Measurements from ENCODE around the gene ENAH.
A peak's percentile ranks its signal among the peaks of the same experiment; 100 is the strongest.

Gene ENAH

GRCh38 chr1:225467193-225468020 lies 185.5 kb downstream of the ENAH start:
- Histone ChIP-seq H3K27ac (ENCODE audit: low read length) (peak overlapping the region; percentile 84), H3K4me3 (ENCODE audit: low read depth in 1 of 2, low read length in 2 of 2) (peak overlapping the region; percentile 43 to 53), H3K36me3 (ENCODE audit: control insufficient read depth in 1 of 2, insufficient read depth in 2 of 2, low read length in 2 of 2) (no peaks in the 10 kb centered on the region), H3K9me3 (ENCODE audit: control insufficient read depth in 1 of 2, low read length in 2 of 2) (no peaks in the 10 kb centered on the region), H3K4me1 (ENCODE audit: control insufficient read depth in 1 of 2, insufficient read depth in 2 of 2, low read length in 2 of 2) (peaks cover 8 to 27% of the 10 kb centered on the region in 2 donors), H3K27me3 (ENCODE audit: low read depth, low read length) (no peaks in the 10 kb centered on the region)

GRCh38 chr1:225466848-225467192 lies 186.1 kb downstream of the ENAH start:
- H3K4me3 ChIP-seq (ENCODE audit: low read depth in 1 of 2, low read length in 2 of 2) = no peak overlapping the region
- H3K27ac ChIP-seq (ENCODE audit: low read length) = peak overlapping the region; percentile 84

GRCh38 chr1:225465793-225466517 lies 187.0 kb downstream of the ENAH start:
- no peaks in the 10 kb centered on the region for H3K9me3 ChIP-seq (ENCODE audit: control insufficient read depth in 1 of 2, low read length in 2 of 2)
- peak overlapping the region; percentile 39 for H3K27ac ChIP-seq (ENCODE audit: low read length)
- H3K4me3 ChIP-seq (ENCODE audit: low read depth in 1 of 2, low read length in 2 of 2) = no peak overlapping the region
- H3K27me3 ChIP-seq (ENCODE audit: low read depth, low read length) = no peaks in the 10 kb centered on the region
- no peaks in the 10 kb centered on the region for H3K36me3 ChIP-seq (ENCODE audit: control insufficient read depth in 1 of 2, insufficient read depth in 2 of 2, low read length in 2 of 2)
- H3K4me1 ChIP-seq (ENCODE audit: control insufficient read depth in 1 of 2, insufficient read depth in 2 of 2, low read length in 2 of 2) = peaks cover 8 to 42% of the 10 kb centered on the region in 2 donors

More at GRCh38 chr1:225466848-225467192, 186.1 kb downstream of the ENAH start:
- H3K4me1 ChIP-seq (ENCODE audit: control insufficient read depth in 1 of 2, insufficient read depth in 2 of 2, low read length in 2 of 2) = peaks cover 8 to 33% of the 10 kb centered on the region in 2 donors
- no peaks in the 10 kb centered on the region for H3K9me3 ChIP-seq (ENCODE audit: control insufficient read depth in 1 of 2, low read length in 2 of 2)
- H3K36me3 ChIP-seq (ENCODE audit: control insufficient read depth in 1 of 2, insufficient read depth in 2 of 2, low read length in 2 of 2) = no peaks in the 10 kb centered on the region
- no peaks in the 10 kb centered on the region for H3K27me3 ChIP-seq (ENCODE audit: low read depth, low read length)

GRCh38 chr1:225464851-225465792 lies 187.8 kb downstream of the ENAH start:
- peak overlapping the region; percentile 39 for H3K27ac ChIP-seq (ENCODE audit: low read length)
- H3K4me1 ChIP-seq (ENCODE audit: control insufficient read depth in 1 of 2, insufficient read depth in 2 of 2, low read length in 2 of 2) = peaks cover 8 to 50% of the 10 kb centered on the region in 2 donors
- H3K9me3 ChIP-seq (ENCODE audit: control insufficient read depth in 1 of 2, low read length in 2 of 2) = no peaks in the 10 kb centered on the region
- H3K4me3 ChIP-seq (ENCODE audit: low read depth in 1 of 2, low read length in 2 of 2) = no peak overlapping the region
- H3K36me3 ChIP-seq (ENCODE audit: control insufficient read depth in 1 of 2, insufficient read depth in 2 of 2, low read length in 2 of 2) = no peaks in the 10 kb centered on the region
- H3K27me3 ChIP-seq (ENCODE audit: low read depth, low read length) = no peaks in the 10 kb centered on the region

GRCh38 chr1:225462714-225463574 lies 190.0 kb downstream of the ENAH start:
- no peaks in the 10 kb centered on the region for H3K27me3 ChIP-seq (ENCODE audit: low read depth, low read length)
- peaks cover 4 to 48% of the 10 kb centered on the region in 2 donors for H3K4me1 ChIP-seq (ENCODE audit: control insufficient read depth in 1 of 2, insufficient read depth in 2 of 2, low read length in 2 of 2)
- H3K27ac ChIP-seq (ENCODE audit: low read length) = no peak overlapping the region
- no peak overlapping the region for H3K4me3 ChIP-seq (ENCODE audit: low read depth in 1 of 2, low read length in 2 of 2)
- H3K36me3 ChIP-seq (ENCODE audit: control insufficient read depth in 1 of 2, insufficient read depth in 2 of 2, low read length in 2 of 2) = no peaks in the 10 kb centered on the region
- no peaks in the 10 kb centered on the region for H3K9me3 ChIP-seq (ENCODE audit: control insufficient read depth in 1 of 2, low read length in 2 of 2)

- peaks cover 1 to 43% of the 10 kb centered on the region in 2 donors for H3K4me1 ChIP-seq (ENCODE audit: control insufficient read depth in 1 of 2, insufficient read depth in 2 of 2, low read length in 2 of 2)
- no peaks in the 10 kb centered on the region for H3K36me3 ChIP-seq (ENCODE audit: control insufficient read depth in 1 of 2, insufficient read depth in 2 of 2, low read length in 2 of 2)
- no peaks in the 10 kb centered on the region for H3K27me3 ChIP-seq (ENCODE audit: low read depth, low read length)
- H3K27ac ChIP-seq (ENCODE audit: low read length) = no peak overlapping the region
- no peak overlapping the region for H3K4me3 ChIP-seq (ENCODE audit: low read depth in 1 of 2, low read length in 2 of 2)
- H3K9me3 ChIP-seq (ENCODE audit: control insufficient read depth in 1 of 2, low read length in 2 of 2) = no peaks in the 10 kb centered on the region
Observed at GRCh38 chr1:225462429-225462713, 190.6 kb downstream of the ENAH start.

- H3K4me1 ChIP-seq (ENCODE audit: control insufficient read depth in 1 of 2, insufficient read depth in 2 of 2, low read length in 2 of 2) = peaks cover 0 to 41% of the 10 kb centered on the region in 2 donors
- H3K4me3 ChIP-seq (ENCODE audit: low read depth in 1 of 2, low read length in 2 of 2) = peak overlapping the region; percentile 27 to 30
- H3K9me3 ChIP-seq (ENCODE audit: control insufficient read depth in 1 of 2, low read length in 2 of 2) = no peaks in the 10 kb centered on the region
- H3K36me3 ChIP-seq (ENCODE audit: control insufficient read depth in 1 of 2, insufficient read depth in 2 of 2, low read length in 2 of 2) = no peaks in the 10 kb centered on the region
- H3K27me3 ChIP-seq (ENCODE audit: low read depth, low read length) = no peaks in the 10 kb centered on the region
- H3K27ac ChIP-seq (ENCODE audit: low read length) = peak overlapping the region; percentile 60
Observed at GRCh38 chr1:225461533-225462428, 191.1 kb downstream of the ENAH start.

GRCh38 chr1:225460737-225461532 lies 192.0 kb downstream of the ENAH start:
- Histone ChIP-seq H3K27ac (ENCODE audit: low read length) (peak overlapping the region; percentile 60), H3K27me3 (ENCODE audit: low read depth, low read length) (no peaks in the 10 kb centered on the region), H3K36me3 (ENCODE audit: control insufficient read depth in 1 of 2, insufficient read depth in 2 of 2, low read length in 2 of 2) (no peaks in the 10 kb centered on the region), H3K4me3 (ENCODE audit: low read depth in 1 of 2, low read length in 2 of 2) (peak overlapping the region; percentile 27 to 30), H3K4me1 (ENCODE audit: control insufficient read depth in 1 of 2, insufficient read depth in 2 of 2, low read length in 2 of 2) (peaks cover 0 to 41% of the 10 kb centered on the region in 2 donors), H3K9me3 (ENCODE audit: control insufficient read depth in 1 of 2, low read length in 2 of 2) (no peaks in the 10 kb centered on the region)

GRCh38 chr1:225460021-225460736 lies 192.7 kb downstream of the ENAH start:
- H3K27ac ChIP-seq (ENCODE audit: low read length) = peak overlapping the region; percentile 41

More at GRCh38 chr1:225460021-225460736, 192.7 kb downstream of the ENAH start:
- H3K4me3 ChIP-seq (ENCODE audit: low read depth in 1 of 2, low read length in 2 of 2) = peak overlapping the region; percentile 13 to 27
- H3K9me3 ChIP-seq (ENCODE audit: control insufficient read depth in 1 of 2, low read length in 2 of 2) = no peaks in the 10 kb centered on the region
- H3K36me3 ChIP-seq (ENCODE audit: control insufficient read depth in 1 of 2, insufficient read depth in 2 of 2, low read length in 2 of 2) = no peaks in the 10 kb centered on the region
- peaks cover 0 to 37% of the 10 kb centered on the region in 2 donors for H3K4me1 ChIP-seq (ENCODE audit: control insufficient read depth in 1 of 2, insufficient read depth in 2 of 2, low read length in 2 of 2)
- H3K27me3 ChIP-seq (ENCODE audit: low read depth, low read length) = no peaks in the 10 kb centered on the region
